BLaER1 treated with 17β-estradiol and CSF1 and Interleukin-3, amounts not matched to agents 10 nM and 100 nM (cell line): ENCODE measurements around the gene ZEB1.

Experiments used
- H3K27ac ChIP-seq, 11 experiments: shearing (Covaris generic); formaldehyde crosslinking; 2 replicates each; pipeline ENCODE4 v1.8.1; 2022
- H3K27me3 ChIP-seq, 11 experiments: shearing (Covaris generic); formaldehyde crosslinking; 2 replicates each; pipeline ENCODE4 v1.8.1; 2022
- H3K36me3 ChIP-seq, 11 experiments: shearing (Covaris generic); formaldehyde crosslinking; 2 replicates each; pipeline ENCODE4 v1.8.1; 2022
- H3K4me1 ChIP-seq, 10 experiments: shearing (Covaris generic); formaldehyde crosslinking; 2 replicates each; pipeline ENCODE4 v1.8.1; 2022
- H3K4me2 ChIP-seq, 11 experiments: shearing (Covaris generic); formaldehyde crosslinking; 2 replicates each; pipeline ENCODE4 v1.8.1; 2022
- H3K4me3 ChIP-seq, 10 experiments: shearing (Covaris generic); formaldehyde crosslinking; 2 replicates each; pipeline ENCODE4 v1.8.1; 2022
- H3K9ac ChIP-seq, 11 experiments: shearing (Covaris generic); formaldehyde crosslinking; 2 replicates each; pipeline ENCODE4 v1.8.1; 2022
- H3K9me3 ChIP-seq, 11 experiments: shearing (Covaris generic); formaldehyde crosslinking; replicated peaks in 1 of 11; 2 replicates each; pipeline ENCODE4 v1.8.1; 2022
- H4K20me1 ChIP-seq, 11 experiments: shearing (Covaris generic); formaldehyde crosslinking; 2 replicates each; pipeline ENCODE4 v1.8.1; 2022
- Cebpa-rat ChIP-seq, 11 experiments: shearing (Covaris generic); IDR thresholded peaks; 2 replicates each; pipeline ENCODE4 v1.8.1; 2022

ZEB1 gene

DNA sequence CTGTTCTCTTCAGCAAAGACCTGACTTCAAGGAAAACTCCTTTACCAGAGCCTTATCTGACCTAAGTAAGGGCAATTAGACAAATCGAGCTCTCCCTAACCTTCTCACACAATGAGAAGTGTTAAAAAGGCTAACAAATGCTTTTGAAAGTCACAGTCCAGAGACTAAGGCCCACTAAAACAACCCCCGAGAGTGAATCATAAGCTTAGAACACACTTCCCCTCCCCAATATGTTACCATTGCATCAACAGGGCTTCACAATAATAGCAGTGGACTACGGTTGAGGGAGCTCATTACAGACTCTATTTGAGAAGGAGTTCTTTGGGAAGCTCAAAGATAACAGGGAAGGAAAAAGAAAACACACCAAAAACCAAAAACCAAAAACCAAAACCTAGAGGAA lies 28.6 kb upstream of the ZEB1 start:
- Histone ChIP-seq H3K4me1 (no peaks in the 10 kb centered on the region), H3K4me2 (no peak overlapping the region)

GRCh38 chr10:31291123-31291522 lies 27.9 kb upstream of the ZEB1 start:
- no peak for TF ChIP-seq Cebpa-rat (IDR thresholded peaks at IDR 0.05)
- Histone ChIP-seq H3K4me3 (no peak overlapping the region), H3K9me3 (no peaks in the 10 kb centered on the region), H3K9ac (no peak overlapping the region), H3K27ac (no peak overlapping the region), H3K27me3 (no peaks in the 10 kb centered on the region), H3K4me1 (no peaks in the 10 kb centered on the region), H3K36me3 (no peaks in the 10 kb centered on the region), H4K20me1 (no peaks in the 10 kb centered on the region), H3K4me2 (no peak overlapping the region)

More for the DNA sequence above, 28.6 kb upstream of the ZEB1 start:
- Histone ChIP-seq H3K4me3 (no peak overlapping the region), H4K20me1 (no peaks in the 10 kb centered on the region), H3K27me3 (no peaks in the 10 kb centered on the region), H3K9me3 (no peaks in the 10 kb centered on the region), H3K27ac (no peak overlapping the region), H3K9ac (no peak overlapping the region), H3K36me3 (no peaks in the 10 kb centered on the region)
- no peak for TF ChIP-seq Cebpa-rat (IDR thresholded peaks at IDR 0.05)

DNA sequence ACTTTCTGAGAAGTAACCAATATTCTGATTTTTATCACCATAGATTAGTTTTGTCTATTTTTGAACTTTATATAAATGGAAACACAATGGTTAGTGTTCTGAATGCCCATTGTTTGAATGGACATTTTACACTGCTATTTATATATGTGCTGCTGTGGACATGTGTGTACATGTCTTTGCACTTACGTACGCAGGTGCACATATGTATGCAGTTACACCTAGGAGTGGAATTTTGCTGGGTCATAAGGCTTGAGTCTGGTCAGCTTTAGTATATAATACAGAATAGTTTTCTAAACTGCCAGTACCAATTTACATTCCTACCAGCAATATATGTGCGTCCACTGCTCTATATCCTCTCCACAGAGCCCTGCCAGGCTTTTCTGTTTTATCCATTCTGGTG lies 24.5 kb upstream of the ZEB1 start:
- Histone ChIP-seq H3K4me3 (no peak overlapping the region), H3K4me1 (no peaks in the 10 kb centered on the region), H4K20me1 (no peaks in the 10 kb centered on the region), H3K9ac (no peak overlapping the region), H3K36me3 (no peaks in the 10 kb centered on the region), H3K4me2 (no peak overlapping the region), H3K9me3 (no peaks in the 10 kb centered on the region), H3K27me3 (no peaks in the 10 kb centered on the region), H3K27ac (no peak overlapping the region)
- TF ChIP-seq Cebpa-rat (IDR thresholded peaks at IDR 0.05) = no peak

DNA sequence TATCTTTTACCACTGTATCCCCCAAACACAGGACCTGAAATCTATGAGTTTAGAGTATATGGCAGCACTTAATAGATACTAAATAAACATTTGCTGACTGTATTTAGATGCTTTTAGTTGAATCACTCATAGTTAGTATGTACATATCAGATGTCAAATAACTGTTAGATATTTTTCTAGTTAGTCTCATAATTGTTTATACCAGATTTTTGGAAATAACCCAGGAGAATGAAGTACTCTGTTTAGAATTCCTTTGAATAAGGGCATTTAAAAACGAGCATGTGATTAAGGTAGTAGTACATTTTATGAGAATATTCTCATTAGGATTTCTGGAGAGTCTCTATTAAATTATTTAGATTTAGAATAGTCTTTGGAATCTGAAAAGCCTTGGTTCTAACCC lies 22.3 kb upstream of the ZEB1 start:
- Histone ChIP-seq H3K27me3 (no peaks in the 10 kb centered on the region), H3K27ac (no peak overlapping the region), H4K20me1 (no peaks in the 10 kb centered on the region), H3K36me3 (no peaks in the 10 kb centered on the region), H3K4me1 (no peaks in the 10 kb centered on the region), H3K9ac (no peak overlapping the region), H3K9me3 (no peaks in the 10 kb centered on the region), H3K4me3 (no peak overlapping the region), H3K4me2 (no peak overlapping the region)
- TF ChIP-seq Cebpa-rat (IDR thresholded peaks at IDR 0.05) = no peak

DNA sequence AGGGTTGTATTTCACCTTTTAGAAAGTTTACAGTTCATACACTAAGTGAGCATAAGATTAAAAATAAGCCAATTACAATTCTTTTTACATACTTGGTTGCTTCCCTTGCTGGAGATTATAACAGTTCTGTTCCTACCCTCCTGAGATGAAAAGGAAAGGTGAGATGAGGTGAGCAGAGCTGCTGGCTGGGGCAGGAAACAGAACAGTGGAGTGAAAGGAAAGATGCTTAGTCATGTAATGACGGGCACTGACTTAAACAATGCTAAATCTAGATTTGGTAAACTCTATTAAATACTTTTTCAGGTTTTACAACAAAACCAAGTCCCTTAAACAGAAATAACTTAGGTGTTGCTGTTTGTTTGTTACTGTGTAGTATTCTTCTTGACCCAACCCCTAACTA lies 19.9 kb upstream of the ZEB1 start:
- no peaks in the 10 kb centered on the region for H3K36me3 ChIP-seq
- TF ChIP-seq Cebpa-rat (IDR thresholded peaks at IDR 0.05) = no peak
- H3K4me1 ChIP-seq = no peaks in the 10 kb centered on the region
- no peak overlapping the region for H3K4me3 ChIP-seq
- no peak overlapping the region for H3K27ac ChIP-seq
- no peak overlapping the region for H3K4me2 ChIP-seq
- H3K27me3 ChIP-seq = no peaks in the 10 kb centered on the region
- no peaks in the 10 kb centered on the region for H4K20me1 ChIP-seq
- H3K9ac ChIP-seq = no peak overlapping the region
- H3K9me3 ChIP-seq = no peaks in the 10 kb centered on the region

- no peak for TF ChIP-seq Cebpa-rat (IDR thresholded peaks at IDR 0.05)
- Histone ChIP-seq H4K20me1 (no peaks in the 10 kb centered on the region), H3K4me2 (no peak overlapping the region), H3K4me3 (no peak overlapping the region), H3K27me3 (no peaks in the 10 kb centered on the region), H3K27ac (no peak overlapping the region), H3K9ac (no peak overlapping the region), H3K36me3 (no peaks in the 10 kb centered on the region), H3K4me1 (no peaks in the 10 kb centered on the region), H3K9me3 (no peaks in the 10 kb centered on the region)
These were observed 15.8 kb upstream of the ZEB1 start for GRCh38 chr10:31303212-31303611.

DNA sequence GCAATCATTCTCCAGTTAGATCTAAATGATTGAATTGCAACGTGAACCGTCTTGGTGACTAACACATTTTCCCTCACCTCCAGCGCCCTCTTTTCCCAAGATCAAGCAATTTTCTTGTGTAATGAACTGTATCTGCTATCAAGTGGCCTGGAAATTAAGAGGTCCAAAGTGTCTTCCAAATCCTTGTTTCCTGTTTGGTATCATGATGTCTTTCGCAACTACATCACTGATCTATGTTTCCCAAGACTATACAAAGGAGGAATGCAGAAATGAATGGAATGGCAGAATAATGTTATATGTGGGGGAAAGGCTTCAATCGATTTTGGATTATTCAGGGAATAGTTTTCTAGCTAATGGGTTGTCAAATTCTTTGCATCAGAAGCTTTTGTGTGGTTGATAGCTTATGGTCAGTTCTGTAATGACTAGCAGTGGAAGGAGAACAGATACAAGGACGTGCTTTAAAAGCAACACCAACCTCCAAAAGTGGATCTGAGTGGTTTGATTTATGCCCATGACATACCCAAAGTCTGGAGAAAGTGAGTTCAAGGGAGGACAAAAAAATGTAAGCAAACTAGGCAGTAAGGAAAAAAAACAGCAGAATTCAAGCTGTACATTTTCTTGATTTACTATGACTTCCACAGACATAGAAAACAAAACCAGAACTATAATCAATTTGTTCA lies 14.6 kb upstream of the ZEB1 start:
- Histone ChIP-seq H3K9ac (no peak overlapping the region), H4K20me1 (no peaks in the 10 kb centered on the region), H3K27me3 (no peaks in the 10 kb centered on the region), H3K36me3 (no peaks in the 10 kb centered on the region), H3K27ac (no peak overlapping the region), H3K4me3 (no peak overlapping the region), H3K4me2 (no peak overlapping the region), H3K9me3 (no peaks in the 10 kb centered on the region), H3K4me1 (no peaks in the 10 kb centered on the region)
- TF ChIP-seq Cebpa-rat (IDR thresholded peaks at IDR 0.05) = no peak

DNA sequence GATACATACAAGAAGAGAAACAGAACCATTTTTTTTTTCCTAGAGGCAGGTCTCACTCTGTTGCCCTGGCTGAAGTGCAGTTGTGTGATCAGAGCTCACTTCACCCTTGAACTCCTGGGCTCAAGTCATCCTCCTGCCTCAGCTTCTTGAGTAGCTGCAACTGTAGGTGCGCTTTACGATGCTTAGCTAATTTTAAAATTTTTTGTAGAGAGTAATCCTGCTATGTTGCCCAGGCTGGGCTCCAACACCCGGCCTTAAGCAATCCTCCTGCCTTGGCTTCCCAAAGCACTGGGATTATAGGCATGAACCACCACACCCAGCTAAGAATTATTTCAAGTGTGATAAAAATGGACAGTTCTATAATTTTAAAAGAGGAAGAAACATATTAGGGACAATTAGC lies 5.6 kb upstream of the ZEB1 start:
- Histone ChIP-seq H3K4me3 (no peak overlapping the region), H3K36me3 (no peaks in the 10 kb centered on the region), H3K27ac (no peak overlapping the region), H3K9me3 (no peaks in the 10 kb centered on the region), H4K20me1 (no peaks in the 10 kb centered on the region), H3K27me3 (peaks cover 1 to 14% (median 8%) of the 10 kb centered on the region in 11 experiments; a peak in 13 of 22 replicates), H3K4me1 (peaks cover 0 to 9% (median 2%) of the 10 kb centered on the region in 10 experiments; a peak in 9 of 20 replicates), H3K9ac (no peak overlapping the region), H3K4me2 (no peak overlapping the region)
- no peak for TF ChIP-seq Cebpa-rat (IDR thresholded peaks at IDR 0.05)

- H4K20me1 ChIP-seq = no peaks in the 10 kb centered on the region; a peak in 1 of 22 replicates
- H3K27me3 ChIP-seq = peaks cover 10 to 24% (median 18%) of the 10 kb centered on the region in 11 experiments
- H3K27ac ChIP-seq = no peak overlapping the region
- H3K9ac ChIP-seq = no peak overlapping the region
- peaks cover 0 to 12% (median 3%) of the 10 kb centered on the region in 10 experiments; a peak in 9 of 20 replicates for H3K4me1 ChIP-seq
- no peaks in the 10 kb centered on the region for H3K36me3 ChIP-seq
- no peaks in the 10 kb centered on the region for H3K9me3 ChIP-seq
- H3K4me2 ChIP-seq = no peak overlapping the region
- no peak for TF ChIP-seq Cebpa-rat (IDR thresholded peaks at IDR 0.05)
- no peak overlapping the region for H3K4me3 ChIP-seq
These were observed 4.5 kb upstream of the ZEB1 start for GRCh38 chr10:31314256-31315150.
